ENCODE data around the gene FUBP3.

FUBP3 gene

GRCh38 chr9:130633336-130634190 lies 54.2 kb downstream of the FUBP3 start:
- in situ Hi-C loops (cut with MboI; ENCODE audit: low sequenced_read_pairs), result no loop called here

DNA sequence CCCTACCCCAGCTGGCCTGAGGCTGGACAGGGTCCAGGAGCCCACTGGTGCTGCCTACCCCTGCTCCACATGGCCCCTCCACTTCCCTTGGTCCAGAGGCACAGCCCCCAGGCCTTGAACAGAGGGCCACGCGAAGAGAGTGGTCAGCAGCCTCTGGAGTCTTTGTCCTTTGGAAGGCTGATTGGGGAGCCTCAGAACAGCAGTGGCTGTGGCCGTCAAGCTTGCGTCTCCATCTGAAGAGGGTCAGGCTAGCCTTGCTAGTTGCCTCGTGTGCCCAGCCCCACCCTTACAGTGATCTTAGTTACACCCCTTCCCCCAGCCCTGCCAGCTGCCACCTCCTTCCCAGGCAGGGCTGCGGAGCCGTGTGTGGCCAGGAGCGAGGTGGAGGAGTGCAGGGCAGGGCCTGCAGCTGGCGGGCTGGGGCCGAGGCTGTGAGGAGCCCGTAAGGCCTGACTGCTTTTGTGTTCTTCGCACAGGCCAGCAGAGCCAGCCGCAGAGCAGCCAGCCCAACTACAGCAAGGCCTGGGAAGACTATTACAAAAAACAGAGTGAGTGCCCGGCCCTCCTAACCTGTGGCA lies 54.9 kb downstream of the FUBP3 start:
- in situ Hi-C loops (cut with MboI; ENCODE audit: low sequenced_read_pairs), result no loop called here

GRCh38 chr9:130634801-130635200 lies 55.4 kb downstream of the FUBP3 start:
- in situ Hi-C loops (cut with MboI; ENCODE audit: low sequenced_read_pairs), result no loop called here

- in situ Hi-C loops (cut with MboI; ENCODE audit: low sequenced_read_pairs), result no loop called here
Observed at GRCh38 chr9:130635306-130635705, 55.9 kb downstream of the FUBP3 start.

DNA sequence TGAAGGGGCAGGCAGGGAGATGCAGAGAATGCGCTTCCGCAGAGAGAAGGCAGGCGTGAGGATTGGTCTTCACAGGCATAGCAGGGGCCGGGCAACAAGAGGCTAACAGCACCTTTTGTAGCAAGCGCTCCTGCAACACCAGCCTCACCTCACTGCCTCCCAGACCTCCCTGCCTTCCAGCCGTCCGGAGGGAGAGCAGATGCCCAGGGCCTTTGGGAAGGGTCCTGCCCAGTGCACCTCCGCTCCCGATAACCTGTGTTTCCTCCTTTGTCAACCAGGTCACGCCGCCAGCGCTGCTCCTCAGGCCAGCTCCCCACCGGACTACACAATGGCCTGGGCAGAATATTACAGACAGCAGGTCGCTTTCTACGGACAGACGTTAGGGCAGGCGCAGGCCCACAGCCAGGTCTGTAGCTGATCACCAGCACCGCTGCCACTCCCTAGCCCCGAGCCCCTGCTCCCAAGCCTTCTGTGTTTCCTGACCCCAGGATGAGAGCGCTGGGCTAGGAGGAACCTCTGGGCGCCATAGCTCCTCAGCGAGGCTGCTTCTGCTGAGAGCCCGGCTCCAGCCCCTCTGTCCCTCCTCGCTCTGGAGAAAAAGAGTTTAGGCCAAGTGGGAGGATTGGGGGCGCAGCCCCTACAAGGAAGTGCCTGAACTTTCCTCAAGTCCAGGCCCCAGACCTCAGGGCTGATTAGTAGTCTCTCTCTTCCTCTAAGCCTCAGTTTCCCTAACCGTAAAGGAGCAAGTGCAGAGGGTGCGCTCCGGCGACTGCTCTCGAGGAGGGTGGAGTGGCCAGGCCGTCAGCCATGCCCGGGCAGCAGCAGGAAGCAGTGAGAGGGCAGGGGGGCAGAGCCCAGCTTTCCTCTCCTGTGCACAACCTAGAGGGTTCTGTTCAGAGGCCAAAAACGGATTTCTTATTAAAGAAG lies 56.6 kb downstream of the FUBP3 start:
- in situ Hi-C loops (cut with MboI; ENCODE audit: low sequenced_read_pairs), result no loop called here

DNA sequence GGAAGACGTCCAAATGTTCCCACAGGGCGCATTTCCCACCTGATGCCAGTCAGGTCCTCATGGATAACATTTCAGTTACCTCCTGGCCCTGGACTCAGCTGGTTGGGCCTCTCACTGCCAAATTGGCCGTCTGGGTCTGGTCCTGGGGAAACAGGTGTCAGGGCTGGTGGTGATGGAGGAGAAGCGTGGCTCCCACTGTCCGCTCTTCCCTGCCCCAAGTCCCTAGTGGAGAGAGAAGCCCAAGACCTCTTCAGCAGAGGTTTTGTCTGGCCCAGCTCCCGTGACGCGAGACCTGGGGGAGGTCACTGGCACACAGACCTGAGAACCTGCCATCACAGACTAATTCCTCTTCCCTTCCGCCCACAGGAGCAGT lies 57.3 kb downstream of the FUBP3 start:
- in situ Hi-C loops (cut with MboI; ENCODE audit: low sequenced_read_pairs), result no loop called here

DNA sequence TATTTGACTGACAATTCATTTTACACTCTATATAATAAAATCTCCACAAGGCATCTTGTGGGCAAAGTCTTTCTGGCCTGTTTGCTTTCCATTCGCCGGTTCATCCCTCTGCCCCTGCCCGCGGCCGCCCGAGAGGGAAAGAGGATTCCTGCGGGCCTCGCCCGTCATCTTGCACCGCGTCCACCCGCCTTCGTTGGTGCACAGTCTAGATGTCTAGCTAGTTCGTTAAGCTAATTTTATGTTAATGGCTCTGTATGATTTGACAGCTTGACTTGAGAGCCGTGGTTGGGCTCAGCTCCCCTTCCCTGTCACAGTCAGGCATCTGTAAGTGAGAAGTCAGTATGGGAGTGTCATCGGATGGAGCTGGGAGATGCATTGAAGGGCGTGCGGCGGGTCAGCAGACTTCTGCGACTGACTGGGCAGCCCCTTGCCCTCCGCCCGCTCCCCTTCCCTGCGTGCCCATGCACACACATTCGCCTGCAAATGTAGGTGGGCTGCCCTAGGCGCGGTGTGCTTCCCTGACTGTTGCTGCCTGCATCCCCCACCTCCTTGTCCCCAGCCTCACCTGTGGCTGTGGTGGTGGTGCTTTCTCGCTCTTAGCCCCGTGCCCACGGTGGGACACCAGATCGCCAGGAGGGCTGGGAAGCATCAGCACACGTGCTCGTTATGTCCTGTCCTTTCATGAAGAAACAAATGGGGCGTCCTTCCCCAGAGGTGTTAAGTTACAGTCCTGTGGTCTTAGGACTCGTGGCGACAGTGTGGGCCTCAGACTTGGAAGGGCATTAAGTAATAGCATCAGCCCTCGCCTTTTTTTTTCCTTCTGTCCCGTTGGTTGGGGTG lies 59.1 kb downstream of the FUBP3 start:
- in situ Hi-C loops (cut with MboI; ENCODE audit: low sequenced_read_pairs), result no loop called here

DNA sequence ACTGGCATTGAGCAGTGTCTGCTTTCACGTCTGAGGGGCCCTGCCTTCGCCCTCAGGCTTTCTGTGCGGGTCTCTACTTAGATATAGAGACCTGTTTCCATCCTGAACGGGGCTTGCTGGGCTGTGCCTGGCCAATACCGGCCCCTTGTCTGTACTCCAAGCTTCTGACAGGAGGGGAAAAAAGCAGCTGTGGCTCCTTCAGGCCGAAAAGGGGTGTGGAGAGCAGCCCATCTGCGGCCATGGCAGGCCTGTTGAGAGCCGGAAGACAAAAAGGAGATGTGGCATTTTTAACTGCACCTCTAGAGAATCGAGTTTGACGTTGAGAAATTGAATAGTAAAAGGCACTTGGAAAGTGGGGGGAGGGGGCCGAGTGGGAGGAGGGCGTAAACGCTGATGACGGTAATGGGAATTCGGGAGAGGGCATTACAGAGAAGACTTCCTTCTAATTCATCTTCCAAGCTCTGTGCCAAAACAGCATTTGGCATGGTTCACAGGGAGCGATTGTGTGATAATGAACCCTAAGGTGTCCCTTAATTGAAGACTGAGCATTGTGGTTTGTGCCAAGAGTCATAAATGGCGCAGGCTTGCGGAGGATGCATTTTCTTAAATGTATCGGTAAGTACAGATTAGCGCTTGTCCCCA lies 59.9 kb downstream of the FUBP3 start:
- in situ Hi-C loops (cut with MboI; ENCODE audit: low sequenced_read_pairs), result no loop called here

GRCh38 chr9:130639866-130640555 lies 60.6 kb downstream of the FUBP3 start:
- in situ Hi-C loops (cut with MboI; ENCODE audit: low sequenced_read_pairs), result no loop called here

DNA sequence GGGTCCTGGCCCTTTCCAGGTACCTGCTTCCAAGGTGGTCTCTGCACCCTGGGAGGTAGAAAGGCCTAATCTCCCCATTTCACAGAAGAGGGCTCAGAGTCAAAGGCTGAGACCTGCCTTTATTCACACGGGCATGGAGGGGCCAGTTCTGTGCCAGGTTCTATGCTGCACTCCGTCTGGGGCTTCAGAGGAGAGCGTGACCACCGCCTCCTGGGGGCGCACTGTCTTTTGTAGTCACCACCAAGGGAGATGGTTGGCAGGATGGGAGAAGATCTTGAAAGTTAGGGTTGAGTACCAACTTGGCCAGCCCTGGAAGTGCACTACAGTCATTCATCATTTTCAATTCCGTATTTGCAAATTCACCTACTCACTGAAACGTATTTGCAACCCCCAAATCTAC lies 61.3 kb downstream of the FUBP3 start:
- in situ Hi-C loops (cut with MboI; ENCODE audit: low sequenced_read_pairs), result no loop called here

DNA sequence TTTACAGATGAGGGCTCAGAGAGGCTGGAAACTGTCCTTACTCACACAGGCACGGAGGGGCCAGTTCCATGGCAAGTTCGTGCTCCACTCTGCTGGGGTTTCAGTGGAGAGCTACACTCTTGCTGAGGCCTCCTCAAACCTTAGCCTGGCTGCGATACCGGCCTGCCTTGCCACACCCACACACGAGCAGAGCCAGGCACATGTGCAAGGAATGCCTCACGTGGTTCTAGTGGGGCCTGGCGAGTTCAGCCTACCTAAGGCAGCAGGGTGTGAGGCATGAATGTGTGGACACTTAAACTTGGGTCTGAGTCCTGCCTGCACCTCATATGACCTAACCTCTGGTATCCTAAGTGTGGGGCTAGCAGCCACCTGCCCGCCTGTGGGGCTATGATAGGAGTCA lies 63.5 kb downstream of the FUBP3 start:
- in situ Hi-C loops (cut with MboI; ENCODE audit: low sequenced_read_pairs), result no loop called here

DNA sequence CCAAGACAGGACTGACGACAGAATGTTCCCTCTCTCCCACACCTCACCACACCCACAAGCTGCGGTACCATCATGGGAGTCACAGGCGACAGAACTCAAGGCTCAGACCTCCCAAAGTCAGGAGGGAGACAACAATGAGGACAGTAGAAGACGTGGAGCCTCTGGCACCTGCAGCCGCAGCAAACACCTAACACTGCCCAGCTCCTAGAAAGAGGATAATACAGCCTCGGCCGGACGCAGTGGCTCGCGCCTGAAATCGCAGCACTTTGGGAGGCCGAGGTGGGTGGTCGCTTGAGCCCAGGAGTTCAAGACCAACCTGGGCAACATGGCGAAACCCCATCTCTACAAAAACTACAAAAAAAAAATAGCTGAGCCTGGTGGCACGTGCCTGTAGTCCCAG lies 71.8 kb downstream of the FUBP3 start:
- in situ Hi-C loops (cut with MboI; ENCODE audit: low sequenced_read_pairs), result no loop called here

- in situ Hi-C loops (cut with MboI; ENCODE audit: low sequenced_read_pairs), result no loop called here
Observed at GRCh38 chr9:130651752-130652151, 72.4 kb downstream of the FUBP3 start.

GRCh38 chr9:130654879-130655278 lies 75.5 kb downstream of the FUBP3 start:
- in situ Hi-C loops (cut with MboI; ENCODE audit: low sequenced_read_pairs), result no loop called here

DNA sequence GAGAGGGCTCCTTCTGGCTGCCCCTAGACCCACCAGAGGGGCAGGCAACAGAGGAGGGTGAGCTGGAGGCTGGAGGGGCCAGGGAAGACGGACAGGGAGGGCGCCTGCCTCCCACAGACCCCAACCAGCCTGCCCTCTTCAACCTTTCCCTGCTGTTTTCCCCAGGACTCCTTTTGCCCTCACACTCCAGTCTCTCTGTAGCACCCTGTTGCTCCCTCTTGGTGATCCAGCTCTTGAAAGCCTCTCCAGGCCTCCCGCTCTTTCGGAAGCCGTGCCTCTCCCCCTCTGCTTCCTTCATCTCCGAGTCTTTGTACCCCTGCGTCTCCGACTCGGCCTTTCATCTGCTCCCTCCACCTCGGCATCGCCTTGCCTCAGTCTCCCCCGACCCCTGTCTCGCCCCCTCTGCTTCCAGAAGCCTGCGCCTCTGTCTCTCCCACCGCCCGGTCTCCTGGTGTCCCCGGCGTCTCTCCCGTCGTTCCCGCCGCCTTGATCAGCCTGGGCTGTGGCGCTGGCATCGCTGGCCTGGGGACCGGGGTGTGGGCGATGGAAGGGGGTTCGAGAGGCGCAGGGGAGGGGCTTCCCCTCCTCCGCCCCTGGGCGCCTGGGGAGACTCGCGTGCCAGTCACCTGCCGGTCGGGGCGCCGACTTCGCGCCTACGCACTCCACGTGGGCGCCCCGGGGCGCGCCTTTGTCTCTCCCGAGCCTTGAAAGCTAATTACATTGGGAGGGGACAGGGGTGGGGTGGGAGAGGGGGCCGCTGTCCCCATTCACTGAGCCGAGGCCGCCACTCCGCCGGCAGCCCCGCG lies 79.7 kb downstream of the FUBP3 start:
- in situ Hi-C loops (cut with MboI; ENCODE audit: low sequenced_read_pairs), result no loop called here

DNA sequence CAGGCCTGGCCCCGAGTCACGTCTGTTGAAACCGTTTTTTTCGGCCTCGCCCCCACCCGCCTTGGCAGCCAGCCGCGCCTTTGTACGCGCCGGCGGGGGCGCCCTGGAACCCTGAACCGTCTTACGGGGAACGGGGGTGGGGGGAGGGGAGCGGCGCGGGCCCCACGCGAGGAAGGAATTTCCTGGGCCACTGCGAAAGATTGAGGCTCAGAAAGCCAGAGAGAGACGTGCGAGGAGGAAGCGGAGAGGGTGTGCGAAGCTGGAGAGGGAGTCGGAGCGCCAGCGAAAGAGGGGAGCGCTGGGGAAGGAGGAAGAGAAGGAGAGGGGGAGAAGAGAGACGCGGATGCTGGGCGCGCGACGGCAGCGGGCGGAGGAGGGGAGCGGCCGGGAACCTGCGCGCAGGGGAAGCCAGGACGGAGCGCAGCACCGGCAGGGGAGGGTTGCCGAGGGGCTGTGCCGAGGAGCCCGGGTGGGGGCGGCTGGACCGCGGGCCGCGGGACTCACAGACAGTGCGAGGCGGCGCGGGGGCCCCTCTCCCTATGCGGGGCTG lies 80.4 kb downstream of the FUBP3 start:
- in situ Hi-C loops (cut with MboI; ENCODE audit: low sequenced_read_pairs), result no loop called here

DNA sequence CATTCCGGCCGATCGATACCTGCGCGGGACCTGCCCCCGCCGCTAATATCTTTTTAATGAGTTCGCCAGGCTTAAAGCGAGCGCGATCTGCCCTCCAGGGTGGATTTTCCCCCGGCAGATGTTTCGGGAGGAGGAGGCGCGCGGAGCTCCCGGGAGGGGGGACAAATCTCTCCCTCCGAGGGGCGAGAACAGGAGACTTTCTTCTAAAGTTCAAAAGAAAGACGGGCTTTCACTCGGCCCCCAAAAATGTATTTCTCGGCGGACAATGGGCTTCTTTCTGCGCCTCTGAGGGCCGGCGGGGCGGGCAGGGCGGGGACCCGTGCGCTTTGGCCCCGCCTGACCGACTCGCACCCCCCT lies 80.9 kb downstream of the FUBP3 start:
- in situ Hi-C loops (cut with MboI; ENCODE audit: low sequenced_read_pairs), result no loop called here

DNA sequence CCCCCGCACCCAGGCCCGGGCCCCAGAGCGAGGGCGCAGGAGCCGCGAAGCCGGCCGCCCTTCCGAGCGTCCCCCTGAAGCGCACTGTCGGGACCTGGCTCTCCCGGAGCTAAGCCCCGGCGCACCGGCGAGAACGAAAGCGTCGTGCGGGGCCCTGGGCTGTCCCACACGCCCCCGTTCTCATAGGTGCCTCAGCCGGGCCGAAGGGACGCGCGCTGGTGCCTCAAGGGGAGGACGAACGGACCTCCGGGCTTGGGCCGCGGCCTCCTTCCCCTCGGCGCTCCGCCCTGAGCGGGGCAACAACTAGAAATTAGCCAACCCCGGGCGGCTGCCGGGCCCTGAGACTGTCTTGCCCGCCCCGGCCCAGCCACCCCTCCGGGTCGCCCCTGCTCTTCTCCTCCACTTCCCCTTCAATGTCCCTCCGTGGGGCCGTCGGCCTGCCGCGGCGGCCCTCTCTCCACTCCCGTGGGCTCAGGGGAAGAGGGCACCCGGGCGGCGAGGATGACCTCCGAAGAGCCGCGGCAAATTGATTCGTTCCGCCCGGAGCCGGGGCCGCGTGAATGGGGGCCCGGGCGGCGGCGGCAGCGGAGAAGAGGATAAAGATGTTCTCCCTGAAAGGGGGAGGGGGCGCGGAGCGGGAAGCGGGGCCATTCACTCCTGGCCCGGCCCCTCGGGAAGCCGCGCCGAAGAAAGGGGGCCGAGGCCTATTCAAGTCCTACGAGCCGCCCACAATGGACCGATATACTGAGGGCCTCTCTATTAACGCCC lies 81.5 kb downstream of the FUBP3 start:
- in situ Hi-C loops (cut with MboI; ENCODE audit: low sequenced_read_pairs), result no loop called here

Data from HL-60/S4 treated with phorbol 12-myristate 13-acetate at 8.2 ng/mL for 4 days and 3 days (cell line).